GM21723 (cell line): ENCODE results near the gene GGT6.

ENCODE experiments used
- ATAC-seq: cut with Tn5 transposase; IDR thresholded peaks from one replicate; pipeline ENCODE4 v1.9.1; 2021; ENCODE audit warnings: mild to moderate bottlenecking, moderate library complexity; ENCODE audit not compliant: unreplicated experiment

Gene GGT6

DNA sequence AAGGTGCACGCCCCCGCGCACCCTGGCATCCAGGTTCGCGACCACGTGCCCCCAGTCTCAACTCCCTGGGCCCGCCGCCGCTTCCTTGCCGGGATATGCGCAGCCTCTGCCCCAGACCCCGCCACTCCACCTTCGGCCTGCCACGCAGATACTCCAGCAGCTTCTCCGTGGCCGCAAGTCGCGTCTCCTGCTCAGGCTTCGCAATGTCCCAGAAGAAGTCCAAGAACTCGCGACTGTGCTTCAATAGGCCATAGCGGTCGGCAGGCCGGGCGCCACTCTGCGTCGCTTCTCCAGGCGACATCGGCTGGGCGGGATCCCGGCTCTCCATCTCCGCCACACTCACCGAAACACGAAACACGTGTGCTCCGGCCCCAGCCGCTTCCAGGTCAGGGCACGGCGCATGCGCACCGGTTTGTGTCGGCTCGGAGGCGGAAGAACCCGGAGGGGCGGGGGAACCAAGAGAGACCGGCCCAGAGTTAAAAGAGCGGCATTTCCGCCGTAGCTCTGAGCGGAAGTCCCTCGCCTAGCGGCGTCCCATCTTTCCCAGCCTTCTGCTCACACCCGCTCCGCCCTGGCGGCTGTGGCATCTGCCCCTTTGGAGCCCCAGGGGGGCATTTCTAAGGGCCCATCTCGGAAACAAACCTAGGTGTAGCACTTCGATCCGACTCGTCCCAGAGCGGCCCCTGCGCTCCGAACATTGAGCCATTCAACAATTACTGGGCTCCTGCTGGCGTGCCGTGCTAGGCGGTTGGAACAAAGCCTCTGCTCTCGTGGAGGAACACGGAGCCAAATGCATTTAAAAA is 5.2 kb downstream of the GGT6 start, which contains the start of gene MYBBP1A:
Gene MYBBP1A, minus strand, starts transcription at position 388 of the 803 bp plus-strand sequence. Its CDS starts 60 bp downstream, at position 328.
- peak; percentile 74 for ATAC-seq

DNA sequence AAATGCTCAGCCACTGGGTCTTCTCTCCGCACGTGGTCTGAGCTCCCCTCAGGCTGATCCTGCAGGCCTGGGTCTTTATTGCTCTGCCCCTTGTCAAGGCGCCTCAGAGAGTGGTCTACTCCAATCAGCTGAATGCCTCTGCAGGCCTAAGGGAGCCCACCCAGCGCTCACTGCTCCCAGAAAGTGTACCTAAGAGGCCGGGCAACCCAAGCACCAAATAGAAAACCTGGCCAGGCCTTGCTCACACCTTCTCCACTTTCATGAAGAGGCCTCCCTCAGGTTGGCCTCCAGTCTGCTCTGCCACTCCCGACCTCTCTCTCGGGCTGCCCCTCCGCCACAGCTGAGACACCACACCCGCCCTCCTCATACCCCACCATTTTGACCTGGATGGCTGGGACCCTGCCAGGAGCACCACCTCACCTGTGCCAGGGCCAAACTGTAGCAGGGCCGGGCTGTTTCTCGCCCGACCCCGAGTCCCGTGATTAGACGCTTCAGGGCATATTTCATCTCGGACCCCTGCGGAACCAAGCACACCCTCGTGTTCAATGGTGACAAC is 5.9 kb downstream of the GGT6 start:
- ATAC-seq, result no peak

DNA sequence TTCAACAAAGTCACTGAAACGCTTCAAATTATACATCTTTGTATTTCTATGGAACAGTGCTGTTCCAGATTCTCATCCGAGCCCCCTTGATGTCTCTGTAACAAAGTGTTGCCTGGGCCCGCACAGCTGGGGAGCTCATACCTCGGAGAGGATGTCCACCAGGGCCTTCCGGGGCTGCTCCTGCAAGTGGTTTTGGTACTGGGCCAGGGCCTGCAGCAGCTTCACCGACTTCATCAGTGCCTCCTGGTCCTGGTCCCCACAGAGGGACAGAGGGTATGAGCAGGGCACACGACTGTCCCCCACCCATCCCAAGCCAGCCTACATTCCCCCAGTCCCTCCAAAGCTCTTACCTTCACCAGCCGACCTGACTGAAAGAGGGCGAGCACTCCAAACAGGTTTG is 6.7 kb downstream of the GGT6 start:
- no peak for ATAC-seq

DNA sequence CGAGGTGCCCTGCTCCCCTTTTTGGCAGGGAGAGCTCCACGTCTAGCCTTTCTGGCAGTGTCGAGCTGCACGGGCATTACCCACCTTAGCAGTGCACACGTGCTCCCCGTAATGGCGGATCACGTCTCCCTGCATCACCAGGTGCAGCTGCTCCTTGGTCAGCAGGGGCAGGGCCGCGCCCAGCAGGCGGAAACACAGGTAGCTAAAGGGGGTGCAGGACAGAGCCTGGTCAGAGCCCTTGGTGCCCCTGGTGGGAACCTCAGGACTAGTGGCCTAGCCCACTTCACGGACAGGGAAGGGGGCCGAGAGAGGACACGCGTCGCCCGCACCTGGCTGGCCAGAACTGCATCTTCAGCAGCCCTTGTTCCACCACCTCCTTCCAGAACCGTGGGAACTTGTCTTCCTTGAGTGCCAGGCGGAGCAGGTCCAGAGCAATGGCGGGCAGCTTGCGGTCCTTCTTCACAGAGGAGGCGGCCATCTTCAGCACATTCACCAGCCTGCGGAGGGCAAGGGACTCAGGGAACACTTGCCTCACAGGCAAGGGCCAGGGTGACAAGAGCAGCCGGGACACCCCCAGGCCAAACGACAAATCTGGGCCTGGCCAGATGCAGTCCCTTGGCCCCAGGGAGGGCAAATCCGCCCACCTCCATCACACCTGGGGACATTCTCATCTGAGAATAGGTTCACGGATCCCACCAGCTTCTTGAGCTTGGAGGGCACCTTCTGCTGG is 8.4 kb downstream of the GGT6 start:
- ATAC-seq, result no peak

- no peak for ATAC-seq
Observed at GRCh38 chr17:4551141-4551540, 9.2 kb downstream of the GGT6 start.

DNA sequence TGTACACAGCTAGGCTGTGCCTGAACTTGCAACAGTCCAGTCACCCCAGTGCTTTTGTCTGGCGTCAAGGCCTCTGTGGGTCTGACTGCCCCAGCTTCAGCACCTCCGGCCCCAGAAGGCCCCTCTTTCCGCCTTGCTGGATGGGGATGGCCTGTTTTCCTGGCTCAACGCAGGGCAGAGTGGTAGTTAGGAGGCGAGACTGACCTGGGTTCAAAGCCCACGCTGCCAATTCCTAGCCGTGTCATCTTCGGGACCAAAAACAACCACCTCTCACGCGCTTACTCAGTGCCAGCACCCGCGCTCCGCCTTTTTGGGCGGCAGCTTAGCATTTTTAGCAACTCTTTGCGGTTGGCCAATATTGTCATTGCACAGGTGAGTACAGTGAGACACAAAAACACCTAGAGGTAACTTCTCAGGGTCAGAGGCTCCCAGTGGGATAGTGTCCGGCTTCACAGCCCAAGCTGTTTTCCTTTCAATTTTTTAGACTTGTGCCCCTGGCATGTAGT is 9.8 kb downstream of the GGT6 start:
- no peak for ATAC-seq

DNA sequence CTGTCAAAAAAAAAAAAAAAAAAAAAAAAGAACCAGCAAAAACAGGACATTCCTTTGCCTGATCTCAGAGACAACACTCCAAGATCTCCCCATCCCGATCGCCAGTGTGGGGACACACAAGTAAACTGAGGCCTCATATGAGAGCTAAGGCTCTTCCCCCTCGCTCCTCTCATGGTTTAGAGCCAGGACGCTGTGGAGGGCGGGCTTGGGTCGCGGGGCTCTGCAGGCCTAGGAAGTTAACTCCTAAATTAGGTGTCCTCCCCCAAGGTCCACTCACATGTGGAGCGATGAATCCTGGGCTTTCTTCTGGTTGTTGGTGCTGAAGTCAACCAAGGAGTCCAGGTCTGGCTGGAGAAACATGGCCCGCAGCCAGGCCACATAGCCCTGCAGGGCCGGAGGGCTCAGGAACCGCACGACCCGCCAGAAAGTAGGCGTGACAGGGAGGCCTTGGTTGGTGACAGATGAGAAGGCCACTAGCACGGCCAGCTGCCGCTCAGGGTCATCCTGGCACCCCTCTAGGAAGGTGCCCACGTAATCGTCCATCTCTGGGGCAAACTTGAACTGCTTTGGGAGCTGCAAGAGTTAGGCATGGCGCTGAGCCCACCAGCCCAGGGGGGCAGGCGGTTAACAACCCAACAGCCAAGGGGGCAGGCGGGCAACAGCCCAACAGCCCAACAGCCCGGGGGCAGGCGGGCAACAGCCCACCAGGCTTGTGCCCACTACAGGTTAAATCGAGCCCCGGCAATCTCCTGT is 10.4 kb downstream of the GGT6 start:
- ATAC-seq, result no peak

DNA sequence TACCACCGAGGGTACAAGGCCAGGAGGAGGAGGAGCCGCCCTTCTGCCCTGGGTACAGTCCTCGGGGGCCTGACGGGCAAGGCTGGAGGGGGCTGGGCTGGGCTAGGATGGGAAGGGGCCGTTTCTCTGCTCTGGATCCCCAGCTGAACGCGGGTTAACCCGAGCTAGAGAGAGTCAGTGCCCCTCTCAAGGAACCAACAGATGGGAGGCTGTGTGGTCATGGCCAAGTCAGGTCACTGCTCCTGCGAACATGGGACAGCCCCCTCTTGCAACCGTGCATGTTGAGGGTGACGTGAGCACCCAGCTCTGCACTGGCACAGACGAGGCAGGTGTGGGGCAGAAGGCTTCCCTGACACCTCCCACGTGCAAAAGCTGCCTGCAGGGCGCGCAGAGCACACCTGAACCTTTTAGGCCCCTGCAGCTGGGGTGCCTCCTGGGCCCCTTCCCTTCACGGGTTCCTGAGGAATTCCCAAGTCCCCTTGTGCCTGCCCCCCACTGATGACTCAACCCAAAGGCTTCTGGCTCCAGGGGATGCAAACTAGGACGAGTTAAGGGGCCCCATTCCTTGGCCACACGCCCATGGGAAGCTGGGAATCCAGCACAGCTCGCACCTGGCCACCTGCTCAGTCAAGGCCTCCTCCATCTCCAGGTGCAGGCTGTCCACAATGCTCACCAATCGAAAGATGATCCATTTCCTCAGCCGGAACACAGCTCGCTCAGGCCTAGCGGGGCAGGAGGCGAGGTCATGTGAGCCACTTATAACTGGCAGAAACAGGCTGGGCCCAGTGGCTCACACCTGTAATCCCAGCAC is 11.5 kb downstream of the GGT6 start:
- ATAC-seq, result no peak

GRCh38 chr17:4548061-4548461 is 12.3 kb downstream of the GGT6 start:
- no peak for ATAC-seq

GRCh38 chr17:4547118-4547906 is 13.1 kb downstream of the GGT6 start:
- no peak for ATAC-seq

- no peak for ATAC-seq
Observed at GRCh38 chr17:4545217-4545951, 15.0 kb downstream of the GGT6 start.

GRCh38 chr17:4544951-4545216 is 15.5 kb downstream of the GGT6 start:
- ATAC-seq, result no peak

GRCh38 chr17:4544135-4544950 is 16.0 kb downstream of the GGT6 start:
- ATAC-seq, result no peak

DNA sequence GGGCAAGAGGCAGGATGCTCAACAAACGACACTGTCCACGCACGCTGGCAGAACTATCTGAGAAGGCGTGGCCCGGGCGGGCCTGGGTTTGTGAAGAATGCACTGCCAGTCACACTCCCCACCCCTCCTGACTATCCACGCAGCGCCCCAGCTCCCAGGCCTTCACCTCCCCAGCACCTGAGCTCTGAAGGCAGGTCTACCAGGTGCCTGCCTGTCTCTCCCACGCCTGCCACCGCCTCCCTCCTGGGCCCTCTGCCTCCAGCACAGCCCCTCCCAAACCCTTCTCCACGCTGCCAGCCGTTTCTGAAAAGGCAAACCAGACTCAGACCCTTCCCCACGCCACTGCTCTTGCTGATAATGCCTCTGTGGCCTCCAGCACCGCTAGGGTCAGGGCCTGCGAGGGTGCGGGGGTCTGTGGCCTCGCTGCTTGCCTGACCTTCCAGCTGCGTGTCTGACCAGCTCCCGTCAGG is 16.8 kb downstream of the GGT6 start:
- no peak for ATAC-seq

- no peak for ATAC-seq
Observed at GRCh38 chr17:4542726-4543191, 17.6 kb downstream of the GGT6 start.

DNA sequence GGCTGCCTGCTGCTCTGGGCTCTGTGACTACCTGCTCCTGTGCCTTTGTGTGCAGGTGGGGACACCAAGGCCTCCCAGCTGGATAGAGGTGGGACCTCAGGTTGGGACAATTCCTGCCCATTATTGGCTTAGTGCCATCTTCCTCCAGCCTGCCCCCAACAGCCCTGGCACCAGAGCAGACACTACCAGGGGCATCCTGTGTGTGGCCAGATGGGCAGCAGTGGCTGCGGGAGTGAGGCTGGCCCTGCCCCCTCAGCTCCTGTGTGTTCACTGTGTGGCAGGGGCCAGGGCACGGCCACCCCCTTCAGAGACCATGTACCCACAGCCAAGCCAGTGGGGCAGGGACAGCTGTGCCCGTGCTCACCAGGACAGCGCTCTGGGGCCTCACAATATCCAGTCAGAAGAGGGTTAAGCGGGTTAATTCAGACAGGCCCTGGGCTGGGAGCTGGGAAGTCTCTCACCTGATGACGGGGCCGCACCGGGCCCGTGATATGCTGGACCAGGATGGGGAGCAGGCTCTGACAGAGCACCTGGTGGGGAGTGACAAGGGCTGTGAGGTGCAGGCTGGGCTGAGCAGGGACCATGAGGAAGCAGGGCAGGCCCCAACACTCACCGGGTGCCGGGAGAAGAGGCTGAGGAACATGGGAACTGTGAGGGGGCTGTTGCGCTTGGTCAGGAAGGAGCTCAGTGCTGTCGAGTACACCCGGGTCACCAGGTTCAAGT is 18.2 kb downstream of the GGT6 start:
- ATAC-seq, result no peak

DNA sequence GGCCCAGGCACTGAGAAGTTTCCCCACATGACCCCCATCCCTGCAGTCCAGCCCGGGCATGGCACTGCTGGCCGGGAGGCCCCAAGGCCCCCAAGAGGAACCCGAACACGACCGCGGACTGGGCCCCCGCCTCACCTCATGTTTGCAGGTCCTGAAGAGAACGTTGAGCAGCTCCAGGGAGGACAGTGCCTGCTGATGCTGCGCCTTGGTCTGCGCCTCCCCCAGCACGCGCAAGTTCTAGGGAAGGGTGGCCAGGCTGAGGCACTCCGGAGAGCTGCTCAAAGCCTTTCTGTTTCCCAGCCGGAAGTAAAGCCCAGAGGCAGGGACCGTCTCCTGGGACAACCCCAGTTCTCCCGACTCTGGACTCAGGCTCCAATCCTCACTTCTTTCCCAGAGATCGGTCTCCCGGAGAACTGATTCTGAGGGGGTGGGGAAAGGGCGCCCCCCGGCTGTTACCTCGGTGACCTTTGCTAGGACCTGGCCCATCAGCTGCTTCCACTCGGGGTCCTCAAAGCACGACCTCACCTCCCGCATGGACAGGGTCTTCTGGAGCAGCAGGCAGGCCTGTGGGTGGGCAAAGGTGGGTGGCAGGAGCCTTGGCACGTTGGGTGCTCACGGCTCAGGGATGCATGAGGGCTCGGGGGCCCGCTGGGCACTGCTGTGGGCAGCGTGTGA is 18.9 kb downstream of the GGT6 start:
- no peak for ATAC-seq
